ENCODE results near the gene SYT8. TPM values are rescaled to one million over a fixed set of nuclear protein-coding genes. Genes with fewer than 3 reads are reported as not detected.
A peak's percentile ranks its signal among the peaks of the same experiment; 100 is the strongest.

The SYT8 gene
- polyA plus RNA-seq, 3 donors: 0.24 to 0.40 (median 0.34) TPM

- DNase-seq: no peak
These were observed 23.4 kb downstream of the SYT8 start for GRCh38 chr11:1858154-1858553.

GRCh38 chr11:1858576-1858975, 23.8 kb downstream of the SYT8 start:
- no peak for DNase-seq

DNA sequence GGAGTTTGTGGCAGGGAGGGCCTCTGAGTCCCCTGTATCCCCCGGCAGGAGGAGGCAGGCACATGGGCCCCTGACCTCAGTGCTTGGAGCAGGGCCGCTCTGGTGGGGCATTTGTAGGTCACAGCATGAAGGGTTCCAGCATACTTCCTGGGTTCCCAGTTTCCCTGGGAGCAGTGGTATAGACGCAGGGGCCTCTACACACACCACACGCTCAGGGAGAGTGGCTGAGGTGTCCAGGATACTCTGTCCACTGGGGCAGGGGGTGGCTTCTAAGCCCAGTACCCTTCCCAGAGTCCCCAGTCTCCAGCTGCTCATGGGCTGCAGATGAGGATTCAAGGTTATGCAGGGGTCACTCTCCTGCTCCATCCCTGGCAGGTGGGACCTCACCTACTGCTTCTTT, 24.2 kb downstream of the SYT8 start:
- no peak for DNase-seq

DNA sequence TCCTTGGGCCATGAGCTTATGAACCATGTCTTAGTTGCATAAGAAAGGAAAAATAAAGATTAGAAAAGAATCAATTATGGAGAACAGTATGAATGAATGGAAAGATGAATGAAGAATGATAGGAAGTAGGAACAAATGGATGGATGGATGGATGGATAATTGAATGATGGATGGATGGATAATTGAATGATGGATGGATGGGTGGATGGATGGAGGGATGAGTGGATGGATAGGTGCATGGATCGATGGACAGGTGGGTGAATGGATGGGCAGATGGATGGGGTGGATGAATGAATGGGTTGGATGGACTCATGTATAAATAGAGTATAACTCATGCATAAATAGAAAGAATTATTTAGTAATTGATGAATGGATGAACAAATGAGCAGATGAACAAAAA, 25.3 kb downstream of the SYT8 start:
- no peak for DNase-seq

DNA sequence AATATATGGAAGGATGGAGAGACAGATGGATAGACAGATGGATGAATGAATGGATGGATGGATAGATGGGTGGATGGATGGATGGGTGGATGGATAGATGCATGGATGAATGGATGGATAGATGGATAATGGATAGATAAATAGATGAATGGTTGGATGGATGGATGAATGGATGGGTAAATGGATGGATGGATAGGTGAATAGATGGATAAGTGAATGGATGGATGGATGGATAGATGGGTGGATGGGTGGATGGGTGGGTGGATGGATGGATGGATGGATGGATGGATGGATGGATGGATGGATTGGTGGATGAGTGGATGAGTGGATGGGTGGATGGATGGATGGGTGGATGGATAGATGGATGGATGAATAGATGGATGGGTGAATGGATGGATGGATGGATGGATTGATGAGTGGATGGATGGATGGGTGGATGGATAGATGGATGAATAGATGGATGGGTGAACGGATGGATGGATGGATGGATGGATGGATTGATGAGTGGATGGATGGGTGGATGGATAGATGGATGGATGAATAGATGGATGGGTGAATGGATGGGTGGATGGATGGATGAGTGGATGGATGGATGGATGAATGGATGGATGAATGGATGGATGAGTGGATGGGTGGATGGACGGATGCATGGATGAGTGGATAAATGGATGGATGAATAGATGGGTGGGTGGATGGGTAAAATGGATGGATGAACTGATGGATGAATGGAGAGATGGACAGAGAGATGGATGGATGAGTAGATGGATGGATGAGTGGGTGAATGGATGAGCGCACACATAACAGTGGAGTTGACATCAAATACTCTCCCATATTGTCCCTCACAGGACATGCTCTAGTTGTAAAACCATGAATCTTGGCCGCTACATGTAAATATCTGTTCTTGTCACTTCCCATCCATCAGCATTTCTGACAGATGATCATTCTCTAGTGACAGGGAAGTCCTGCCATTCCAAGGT, 26.9 kb downstream of the SYT8 start:
- DNase-seq: no peak

- DNase-seq: no peak
These were observed 28.0 kb downstream of the SYT8 start for GRCh38 chr11:1862588-1863351.

DNA sequence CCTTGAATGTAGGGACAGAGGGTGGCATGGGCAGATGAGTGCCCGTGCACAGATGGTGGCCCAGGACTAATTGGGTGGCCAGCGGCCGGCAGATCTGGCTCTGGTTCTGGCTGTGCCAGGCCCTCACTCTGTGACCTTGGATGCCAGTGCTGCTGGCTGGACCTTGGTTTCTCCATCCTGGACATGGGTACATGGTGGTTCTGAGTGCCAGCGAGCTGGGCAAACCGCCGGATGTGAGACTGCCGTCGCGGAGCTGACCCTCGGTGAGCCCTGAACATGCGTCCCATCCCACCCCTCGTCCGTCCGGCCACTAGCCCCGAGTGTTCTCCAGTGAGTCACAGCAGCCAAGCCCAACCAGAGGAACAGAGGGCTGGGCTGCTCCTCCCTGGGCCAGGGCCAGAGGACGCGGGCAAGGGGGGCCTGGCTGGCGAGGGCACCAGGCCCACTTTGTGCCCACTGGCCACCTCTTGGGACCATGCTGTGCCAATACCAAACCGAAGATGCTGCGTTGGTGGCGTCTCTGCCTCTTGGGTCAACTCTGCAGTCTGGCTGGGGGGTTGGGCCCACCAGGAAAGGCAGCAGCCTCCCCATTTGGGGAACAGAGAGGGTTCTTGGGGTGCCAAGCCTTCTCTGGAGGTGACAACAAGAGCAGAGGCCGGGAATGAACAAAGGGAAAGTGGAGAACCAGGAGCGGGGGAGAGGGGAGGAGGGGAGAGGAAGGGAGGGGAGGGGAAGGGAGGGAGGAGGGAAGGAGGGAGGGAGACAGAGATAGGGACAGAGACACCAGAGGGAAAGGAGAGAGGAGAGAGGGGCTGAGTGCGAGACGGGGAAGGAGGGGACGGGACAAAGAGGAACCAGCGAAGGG, 28.8 kb downstream of the SYT8 start:
- peak; percentile 81 for DNase-seq

DNA sequence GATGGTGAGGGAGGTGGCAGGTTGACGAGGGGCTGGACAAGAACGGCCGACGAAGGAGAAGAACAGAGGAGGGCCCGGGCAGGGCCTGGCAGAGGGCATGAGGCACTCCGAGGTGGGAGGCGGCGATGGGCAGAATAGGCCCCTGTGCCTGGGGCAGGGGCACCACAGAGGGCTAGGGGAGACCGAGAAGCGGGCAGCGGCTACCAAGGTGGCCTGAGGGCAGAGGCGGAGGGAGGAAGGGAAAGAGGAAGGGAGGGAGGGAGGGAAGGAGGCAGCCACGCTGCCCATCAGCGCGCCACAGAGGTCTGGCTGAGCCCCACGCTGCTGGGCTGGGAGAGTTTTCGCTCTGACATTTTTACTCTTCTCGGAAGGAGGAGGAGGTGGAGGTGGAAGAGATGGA, 29.4 kb downstream of the SYT8 start:
- DNase-seq: no peak

- DNase-seq: no peak
These were observed 30.3 kb downstream of the SYT8 start for GRCh38 chr11:1864831-1865665.

DNA sequence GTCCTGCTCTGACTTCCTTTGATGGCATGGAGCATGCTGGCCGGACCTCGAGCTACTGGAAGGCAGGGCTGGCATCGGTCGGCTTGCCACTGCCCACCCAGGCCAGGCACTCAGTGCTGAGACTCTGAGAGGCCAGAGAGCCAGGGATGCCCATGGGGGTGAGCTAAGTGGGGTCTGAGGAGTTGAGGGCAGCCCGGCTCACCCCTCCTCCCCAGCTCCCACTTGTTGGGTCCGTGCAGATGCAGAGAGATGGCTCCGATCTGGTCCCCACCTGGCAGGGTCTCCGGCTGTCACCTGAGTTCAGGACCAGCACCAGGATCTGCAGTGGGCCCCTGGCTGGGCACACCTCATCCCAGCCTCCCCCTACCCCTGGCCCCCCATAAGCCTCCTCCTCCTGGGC, 31.4 kb downstream of the SYT8 start:
- no peak for DNase-seq

DNA sequence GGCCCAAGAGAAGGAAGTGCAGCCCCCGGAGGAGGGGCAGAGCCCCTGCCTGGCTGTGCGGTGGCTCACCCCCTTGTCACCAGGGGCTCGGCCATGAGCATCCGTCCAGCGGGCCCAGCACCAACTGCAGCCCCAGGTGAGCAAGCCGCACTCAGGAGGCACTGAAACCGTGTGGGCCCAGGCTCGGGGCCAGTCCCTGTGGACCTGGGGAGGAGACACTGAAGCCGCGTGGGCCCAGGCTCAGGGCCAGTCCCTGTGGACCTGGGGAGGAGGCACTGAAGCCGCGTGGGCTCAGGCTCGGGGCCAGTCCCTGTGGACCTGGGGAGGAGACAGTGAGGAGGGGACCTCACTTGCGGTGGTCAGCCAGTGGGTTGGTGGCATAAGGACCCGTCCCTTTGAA, 32.0 kb downstream of the SYT8 start:
- DNase-seq: no peak

DNA sequence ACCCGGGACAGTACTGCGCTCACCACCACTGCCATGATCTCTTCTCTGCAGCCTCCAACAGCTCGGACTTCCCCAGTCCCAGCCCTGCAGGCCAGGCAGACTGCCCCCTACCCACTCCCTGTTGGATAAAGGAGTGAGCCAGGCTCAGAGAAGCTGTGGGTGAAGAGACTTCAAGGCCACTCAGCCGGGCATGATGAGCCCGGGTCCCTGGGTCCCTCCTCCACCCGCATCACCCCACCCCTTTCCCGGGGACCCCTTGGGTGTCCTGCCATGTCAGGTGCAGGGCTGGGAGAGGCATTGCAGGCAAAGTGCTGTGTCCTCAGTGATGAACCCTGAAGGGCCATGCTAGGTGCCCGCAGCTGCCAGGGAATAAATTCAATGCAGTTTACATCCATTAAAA, 32.6 kb downstream of the SYT8 start:
- DNase-seq: no peak

DNA sequence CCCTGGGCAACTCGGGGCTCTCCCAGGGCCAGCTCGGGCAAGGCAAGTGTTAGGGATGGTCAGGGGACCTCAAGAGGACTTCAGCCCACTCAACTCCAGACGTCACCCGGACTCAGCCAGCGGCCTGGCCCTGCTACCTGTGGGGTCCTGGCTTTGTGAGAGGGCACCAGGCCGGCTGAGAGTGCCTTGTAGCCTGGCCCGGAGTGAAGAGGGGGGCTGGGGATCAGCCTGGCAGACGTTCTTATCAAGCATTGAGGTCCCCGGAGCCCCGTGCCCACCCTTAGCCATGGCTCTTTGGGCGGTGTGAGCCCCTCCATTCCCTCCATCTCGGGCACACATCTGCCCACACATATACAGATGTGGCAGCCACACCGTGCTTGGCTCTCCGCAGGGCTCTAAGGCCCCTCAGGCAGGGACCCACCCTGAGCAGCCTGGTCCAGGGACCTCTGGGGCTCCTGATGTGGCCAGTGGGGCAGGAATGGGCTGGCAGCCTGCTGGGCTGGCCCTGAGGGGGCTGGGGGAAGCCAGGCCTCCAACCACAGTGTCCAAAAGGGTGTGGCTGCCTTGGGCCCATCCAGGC, 33.4 kb downstream of the SYT8 start:
- DNase-seq: no peak

- DNase-seq: no peak
These were observed 34.0 kb downstream of the SYT8 start for GRCh38 chr11:1868636-1869291.

GRCh38 chr11:1869427-1870325, 34.9 kb downstream of the SYT8 start:
- no peak for DNase-seq

GRCh38 chr11:1870326-1870696, 35.5 kb downstream of the SYT8 start:
- no peak for DNase-seq

DNA sequence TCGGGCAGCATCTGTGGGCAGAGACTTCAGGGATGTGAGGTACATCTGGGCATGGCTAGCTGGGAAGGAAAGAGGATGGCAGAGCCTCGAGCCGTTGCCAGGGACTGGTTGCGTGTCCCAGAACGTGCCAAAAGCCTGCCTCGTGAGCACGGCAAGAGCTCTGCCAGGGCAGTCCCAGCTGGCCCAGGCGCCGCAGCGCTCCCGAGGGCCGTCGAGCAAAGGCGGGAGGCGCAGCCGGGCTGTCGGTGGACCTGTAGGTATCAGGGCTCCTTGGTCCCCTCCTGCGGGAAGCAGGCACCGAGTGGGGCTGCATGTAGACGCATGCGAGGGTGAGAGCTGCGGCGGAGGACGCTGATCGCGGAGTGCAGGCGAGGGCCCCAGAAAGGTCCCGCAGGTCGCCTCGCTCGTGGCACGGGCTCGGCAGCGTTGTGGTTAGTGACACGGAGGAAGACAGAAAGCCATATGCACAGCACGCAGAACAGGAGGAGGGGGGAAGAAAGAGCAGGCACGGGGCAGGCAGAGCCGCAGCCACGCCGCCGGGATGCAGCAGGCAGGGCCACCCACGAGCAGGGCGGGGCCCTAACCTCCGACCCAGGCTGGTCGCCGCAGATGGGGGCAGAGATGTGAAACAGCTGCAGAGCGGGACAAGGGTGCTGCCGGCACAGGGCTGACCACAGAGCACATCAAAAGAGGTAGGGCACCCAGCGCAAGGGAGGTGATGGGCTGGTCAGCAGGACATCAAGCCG, 36.1 kb downstream of the SYT8 start:
- DNase-seq: no peak

GRCh38 chr11:1871531-1871930, 36.7 kb downstream of the SYT8 start:
- no peak for DNase-seq

All from renal pelvis (tissue), 4 donors.